H1 (cell line): Measurements from ENCODE around the gene SHH.

Experiments used
- CTCF ChIP-seq, 3 experiments: IDR thresholded peaks; 1 replicate in 2 of 3; 2 replicates in 1 of 3; pipeline versions ENCODE4 v1.5.1 to v1.6.1; 2011; ENCODE audit warnings: low read length in 3 of 3, mild to moderate bottlenecking in 3 of 3, inconsistent platforms in 2 of 3, low read depth in 1 of 3, moderate library complexity in 1 of 3; ENCODE audit not compliant: insufficient read depth in 1 of 3; ENCODE audit errors: control extremely low read depth in 1 of 3
- POLR2AphosphoS5 ChIP-seq: IDR thresholded peaks from 2 replicates; pipeline ENCODE4 v1.6.1; 2011; ENCODE audit warnings: low read depth, low read length
- SIX5 ChIP-seq: IDR thresholded peaks from 2 replicates; pipeline ENCODE4 v1.6.1; 2011; ENCODE audit warnings: mild to moderate bottlenecking, low read depth, low read length
- TAF1 ChIP-seq: IDR thresholded peaks from 2 replicates; pipeline ENCODE4 v1.6.1; 2011; ENCODE audit warnings: mild to moderate bottlenecking, low read depth, low read length
- ZNF274 ChIP-seq: IDR thresholded peaks from 2 replicates; pipeline ENCODE4 v1.7.0; 2012; ENCODE audit warnings: low read length, borderline replicate concordance; ENCODE audit errors: extremely low read depth

DNA sequence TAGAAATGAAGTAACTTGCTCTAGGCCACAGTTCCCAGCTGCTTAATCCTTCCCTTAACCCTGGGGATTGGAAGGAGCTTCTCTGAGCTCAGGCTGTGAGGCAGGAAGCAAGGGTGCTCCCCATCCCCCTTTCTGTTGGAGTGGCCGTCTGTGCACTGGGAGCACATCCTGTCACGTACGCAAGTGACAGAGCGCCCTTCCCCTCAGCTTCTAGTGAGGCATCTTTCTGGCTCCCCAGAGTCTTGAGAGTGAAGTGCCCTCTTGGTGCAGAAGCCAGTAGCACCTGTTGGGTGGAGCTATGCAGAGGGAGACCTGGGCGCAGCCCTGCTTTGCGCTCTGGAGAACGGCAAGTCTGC is 47.8 kb downstream of the SHH start:
- no peak for TF ChIP-seq SIX5
- no peak for TF ChIP-seq CTCF (IDR thresholded peaks at IDR 0.05; ENCODE audit: control extremely low read depth in 1 of 3, insufficient read depth in 1 of 3, low read depth in 1 of 3, low read length in 3 of 3)
- TF ChIP-seq ZNF274, result no peak
- TF ChIP-seq TAF1, result no peak
- no peak for TF ChIP-seq POLR2AphosphoS5
